Mesothelial cell of epicardium (in vitro differentiated cells): ENCODE results near the gene TRIM75. TPM values are rescaled to one million over a fixed set of nuclear protein-coding genes. Genes with fewer than 3 reads are reported as not detected.
"Not testable (repeated sequence)": the region's sequence is repeated elsewhere in the genome, so short reads cannot be mapped to it uniquely, and the experiment has no call there.

Experiments used
- DNase-seq, 2 experiments: peaks; one replicate each; pipeline ENCODE4 v3.0.0; 2021; ENCODE audit warnings: low spot score in 2 of 2; ENCODE audit not compliant: unreplicated experiment in 2 of 2
- H3K27ac Mint-ChIP-seq: 2 replicates; pipeline ENCODE4 v1.8.0; 2021; ENCODE audit warnings: mixed read lengths
- H3K27me3 Mint-ChIP-seq: 2 replicates; pipeline ENCODE4 v1.8.0; 2021; ENCODE audit warnings: low read depth, mixed read lengths
- H3K36me3 Mint-ChIP-seq: 2 replicates; pipeline ENCODE4 v1.8.0; 2021; ENCODE audit warnings: mixed read lengths
- H3K4me1 Mint-ChIP-seq: 2 replicates; pipeline ENCODE4 v1.8.0; 2021; ENCODE audit warnings: mixed read lengths
- H3K4me3 Mint-ChIP-seq: 2 replicates; pipeline ENCODE4 v1.8.0; 2021; ENCODE audit warnings: mild to moderate bottlenecking, moderate library complexity, mixed read lengths
- H3K9me3 Mint-ChIP-seq: 2 replicates; pipeline ENCODE4 v1.8.0; 2021; ENCODE audit warnings: mixed read lengths
- total RNA-seq: library from RNA; stranded (reverse); gene quantifications from 3 replicates; pipeline ENCODE4 v1.2.1, GENCODE V29; 2021
- TF ChIP-seq, protein P1 (sequence below): fragments of 200-600 bp; sonication (generic); IDR thresholded peaks from one replicate; pipeline ENCODE4 v1.5.0; 2021; ENCODE audit warnings: antibody characterized with exemption; ENCODE audit not compliant: unreplicated experiment

The TRIM75 gene
- total RNA-seq, 1 donor from 2014 or later = not detected

DNA sequence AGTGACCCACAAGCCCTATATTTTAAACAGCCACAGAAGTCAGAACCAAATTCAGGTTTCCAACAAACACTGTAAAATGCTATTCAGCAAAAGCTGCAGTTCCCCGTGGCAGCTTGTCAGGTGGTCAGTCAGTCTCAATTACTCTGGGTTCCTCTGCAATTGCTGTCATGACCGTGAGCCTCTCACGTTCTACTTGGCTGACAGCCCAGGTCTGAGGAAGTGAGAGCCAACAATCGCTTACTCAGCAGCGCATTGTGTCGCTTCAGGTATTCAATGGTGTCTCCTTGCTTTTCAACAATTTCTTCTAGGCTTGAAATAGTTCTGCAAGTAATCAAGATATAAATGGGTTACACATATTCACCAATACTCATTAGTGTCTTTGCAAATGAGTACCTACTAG is 25.8 kb downstream of the TRIM75 start:
- peaks cover 8% of the 10 kb centered on the region for H3K4me1 Mint-ChIP-seq
- H3K36me3 Mint-ChIP-seq = peaks cover 11% of the 10 kb centered on the region
- no peak for DNase-seq
- H3K9me3 Mint-ChIP-seq = no peaks in the 10 kb centered on the region
- TF ChIP-seq, protein P1, sequence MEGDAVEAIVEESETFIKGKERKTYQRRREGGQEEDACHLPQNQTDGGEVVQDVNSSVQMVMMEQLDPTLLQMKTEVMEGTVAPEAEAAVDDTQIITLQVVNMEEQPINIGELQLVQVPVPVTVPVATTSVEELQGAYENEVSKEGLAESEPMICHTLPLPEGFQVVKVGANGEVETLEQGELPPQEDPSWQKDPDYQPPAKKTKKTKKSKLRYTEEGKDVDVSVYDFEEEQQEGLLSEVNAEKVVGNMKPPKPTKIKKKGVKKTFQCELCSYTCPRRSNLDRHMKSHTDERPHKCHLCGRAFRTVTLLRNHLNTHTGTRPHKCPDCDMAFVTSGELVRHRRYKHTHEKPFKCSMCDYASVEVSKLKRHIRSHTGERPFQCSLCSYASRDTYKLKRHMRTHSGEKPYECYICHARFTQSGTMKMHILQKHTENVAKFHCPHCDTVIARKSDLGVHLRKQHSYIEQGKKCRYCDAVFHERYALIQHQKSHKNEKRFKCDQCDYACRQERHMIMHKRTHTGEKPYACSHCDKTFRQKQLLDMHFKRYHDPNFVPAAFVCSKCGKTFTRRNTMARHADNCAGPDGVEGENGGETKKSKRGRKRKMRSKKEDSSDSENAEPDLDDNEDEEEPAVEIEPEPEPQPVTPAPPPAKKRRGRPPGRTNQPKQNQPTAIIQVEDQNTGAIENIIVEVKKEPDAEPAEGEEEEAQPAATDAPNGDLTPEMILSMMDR = no peak
- no peak overlapping the region for H3K4me3 Mint-ChIP-seq
- no peaks in the 10 kb centered on the region for H3K27me3 Mint-ChIP-seq
- H3K27ac Mint-ChIP-seq = no peak overlapping the region

DNA sequence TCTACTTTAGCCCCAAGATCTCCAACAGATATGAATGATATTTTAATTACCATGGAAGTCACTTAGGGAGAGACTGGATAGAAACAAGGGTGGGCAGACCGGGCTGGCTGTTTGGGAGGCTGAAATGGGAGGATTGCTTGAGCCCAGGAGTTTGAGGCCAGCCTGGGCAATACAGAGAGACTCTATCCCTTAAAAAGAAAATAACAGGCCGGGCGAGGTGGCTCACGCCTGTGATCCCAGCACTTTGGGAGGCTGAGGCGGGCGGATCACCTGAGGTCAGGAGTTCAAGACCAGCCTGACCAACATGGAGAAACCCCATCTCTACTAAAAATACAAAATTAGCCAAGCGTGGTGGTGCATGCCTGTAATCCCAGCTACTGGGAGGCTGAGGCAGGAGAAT is 31.1 kb downstream of the TRIM75 start:
- H3K4me1 Mint-ChIP-seq, DNase-seq, H3K27me3 Mint-ChIP-seq, H3K9me3 Mint-ChIP-seq, H3K27ac Mint-ChIP-seq, H3K4me3 Mint-ChIP-seq: not testable (repeated sequence)
- H3K36me3 Mint-ChIP-seq = peaks cover 24% of the 10 kb centered on the region

DNA sequence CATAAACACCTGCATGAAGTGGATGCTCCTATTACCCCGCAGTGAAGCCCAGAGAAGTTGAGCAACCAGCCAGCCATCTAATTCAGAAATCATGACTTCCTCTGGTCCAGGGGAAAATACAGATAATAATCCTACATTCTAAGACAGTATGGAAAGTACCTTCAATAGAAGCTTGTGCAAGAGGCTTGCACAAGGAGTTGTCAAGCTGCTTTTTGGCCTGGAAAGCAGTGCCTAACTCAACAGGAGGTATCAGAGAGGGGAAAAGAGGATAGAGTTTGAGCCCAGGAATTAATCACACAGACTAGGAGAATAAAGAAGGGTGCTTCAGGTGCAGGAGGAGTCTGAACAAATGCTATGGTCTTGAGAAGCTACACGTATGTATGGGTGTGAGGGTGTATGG is 32.3 kb downstream of the TRIM75 start:
- Mint-ChIP-seq H3K4me3 (no peak overlapping the region), H3K27ac (no peak overlapping the region), H3K4me1 (no peaks in the 10 kb centered on the region), H3K36me3 (peaks cover 24% of the 10 kb centered on the region), H3K9me3 (no peaks in the 10 kb centered on the region), H3K27me3 (no peaks in the 10 kb centered on the region)
- TF ChIP-seq, protein P1 = no peak
- DNase-seq = no peak

DNA sequence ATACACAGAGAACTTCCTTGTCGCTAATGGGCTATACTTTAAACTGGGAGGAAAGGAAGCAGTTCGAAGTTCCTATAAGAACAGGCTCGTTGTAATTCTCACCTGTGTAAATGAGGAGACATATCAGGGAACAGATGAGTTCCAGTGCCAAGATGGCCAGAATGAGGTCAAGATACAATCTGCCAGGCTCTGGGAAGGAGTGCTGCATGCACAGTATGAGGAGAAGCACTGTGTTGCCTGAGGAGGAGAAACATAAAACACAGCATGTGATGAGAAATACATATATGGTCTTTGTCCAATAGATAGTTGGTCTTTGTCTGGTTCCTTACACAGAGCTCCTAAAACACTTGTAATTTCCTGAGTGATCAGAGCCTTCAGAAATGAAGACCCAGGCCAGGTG is 34.7 kb downstream of the TRIM75 start:
- Mint-ChIP-seq H3K27ac (no peak overlapping the region), H3K4me3 (no peak overlapping the region), H3K9me3 (no peaks in the 10 kb centered on the region), H3K36me3 (peaks cover 31% of the 10 kb centered on the region), H3K4me1 (no peaks in the 10 kb centered on the region), H3K27me3 (no peaks in the 10 kb centered on the region)
- TF ChIP-seq, protein P1 = no peak
- DNase-seq = no peak

DNA sequence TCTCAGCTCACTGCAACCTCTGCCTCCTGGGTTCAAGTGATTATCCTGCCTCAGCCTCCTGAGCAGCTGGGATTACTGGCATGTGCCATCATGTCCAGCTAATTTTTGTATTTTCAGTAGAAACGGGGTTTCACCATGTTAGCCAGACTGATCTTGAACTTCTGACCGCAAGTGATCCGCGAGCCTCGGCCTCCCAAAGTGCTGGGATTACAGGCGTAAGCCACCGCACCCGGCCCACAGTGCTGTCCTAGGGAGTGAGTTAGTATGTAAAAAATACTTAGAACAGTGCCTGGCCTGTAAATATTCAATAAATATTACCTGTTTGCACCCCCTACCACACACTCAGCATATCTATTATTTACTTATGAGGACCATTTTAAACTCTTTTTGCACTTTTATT is 38.5 kb downstream of the TRIM75 start:
- peaks cover 21% of the 10 kb centered on the region for H3K36me3 Mint-ChIP-seq
- H3K27me3 Mint-ChIP-seq, H3K4me3 Mint-ChIP-seq, H3K27ac Mint-ChIP-seq, H3K9me3 Mint-ChIP-seq, DNase-seq, H3K4me1 Mint-ChIP-seq: not testable (repeated sequence)

DNA sequence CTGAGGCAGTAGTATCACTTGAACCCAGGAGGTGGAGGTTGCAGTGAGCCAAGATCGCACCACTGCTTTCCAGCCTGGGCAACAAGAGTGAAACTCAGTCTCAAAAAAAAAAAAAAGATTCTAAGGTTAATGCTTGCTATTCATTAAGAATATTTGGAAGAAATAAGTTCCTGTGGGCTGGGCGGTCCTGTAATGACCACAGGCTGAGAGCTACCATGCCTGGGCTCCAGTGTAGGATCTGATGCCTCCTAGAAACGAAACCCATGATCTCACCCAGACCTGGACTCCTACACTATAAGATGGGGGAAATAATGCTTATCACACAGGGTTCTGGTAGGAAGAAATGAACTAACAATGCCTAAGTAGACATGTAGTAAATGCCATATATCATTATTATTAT is 41.2 kb downstream of the TRIM75 start:
- no peak for DNase-seq
- H3K9me3 Mint-ChIP-seq = no peaks in the 10 kb centered on the region
- TF ChIP-seq, protein P1 = no peak
- H3K4me1 Mint-ChIP-seq = no peaks in the 10 kb centered on the region
- H3K36me3 Mint-ChIP-seq = peaks cover 14% of the 10 kb centered on the region
- no peak overlapping the region for H3K27ac Mint-ChIP-seq
- H3K27me3 Mint-ChIP-seq = no peaks in the 10 kb centered on the region
- H3K4me3 Mint-ChIP-seq = no peak overlapping the region

DNA sequence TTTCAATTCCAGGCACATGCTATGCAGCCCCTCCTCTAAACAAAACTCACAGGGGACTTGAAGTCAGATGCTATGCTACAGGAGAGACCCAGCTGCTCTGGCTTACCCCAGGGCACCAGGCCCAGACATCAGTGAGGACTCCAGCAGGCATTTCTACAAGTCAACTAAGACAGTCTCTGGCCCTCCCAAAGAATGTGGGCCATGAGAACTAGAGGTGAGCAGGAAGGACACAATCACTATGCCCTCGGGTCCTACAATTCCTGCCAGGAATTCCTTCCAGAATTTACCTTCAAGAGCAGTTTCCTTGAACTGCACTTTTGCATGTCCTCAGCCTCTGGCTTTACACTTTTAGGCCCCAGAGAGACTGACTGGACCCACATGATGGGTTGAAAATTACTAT is 41.6 kb downstream of the TRIM75 start:
- no peaks in the 10 kb centered on the region for H3K9me3 Mint-ChIP-seq
- no peak overlapping the region for H3K27ac Mint-ChIP-seq
- DNase-seq = no peak
- TF ChIP-seq, protein P1 = no peak
- no peaks in the 10 kb centered on the region for H3K4me1 Mint-ChIP-seq
- peaks cover 14% of the 10 kb centered on the region for H3K36me3 Mint-ChIP-seq
- H3K27me3 Mint-ChIP-seq = no peaks in the 10 kb centered on the region
- H3K4me3 Mint-ChIP-seq = no peak overlapping the region
